Right kidney (tissue), 1 donor: ENCODE measurements around the gene CSNK2A1.
A peak's percentile ranks its signal among the peaks of the same experiment; 100 is the strongest.

Experiments
- DNase-seq: peaks from one replicate; pipeline ENCODE4 v3.0.0-alpha.2; 2016

Gene CSNK2A1

DNA sequence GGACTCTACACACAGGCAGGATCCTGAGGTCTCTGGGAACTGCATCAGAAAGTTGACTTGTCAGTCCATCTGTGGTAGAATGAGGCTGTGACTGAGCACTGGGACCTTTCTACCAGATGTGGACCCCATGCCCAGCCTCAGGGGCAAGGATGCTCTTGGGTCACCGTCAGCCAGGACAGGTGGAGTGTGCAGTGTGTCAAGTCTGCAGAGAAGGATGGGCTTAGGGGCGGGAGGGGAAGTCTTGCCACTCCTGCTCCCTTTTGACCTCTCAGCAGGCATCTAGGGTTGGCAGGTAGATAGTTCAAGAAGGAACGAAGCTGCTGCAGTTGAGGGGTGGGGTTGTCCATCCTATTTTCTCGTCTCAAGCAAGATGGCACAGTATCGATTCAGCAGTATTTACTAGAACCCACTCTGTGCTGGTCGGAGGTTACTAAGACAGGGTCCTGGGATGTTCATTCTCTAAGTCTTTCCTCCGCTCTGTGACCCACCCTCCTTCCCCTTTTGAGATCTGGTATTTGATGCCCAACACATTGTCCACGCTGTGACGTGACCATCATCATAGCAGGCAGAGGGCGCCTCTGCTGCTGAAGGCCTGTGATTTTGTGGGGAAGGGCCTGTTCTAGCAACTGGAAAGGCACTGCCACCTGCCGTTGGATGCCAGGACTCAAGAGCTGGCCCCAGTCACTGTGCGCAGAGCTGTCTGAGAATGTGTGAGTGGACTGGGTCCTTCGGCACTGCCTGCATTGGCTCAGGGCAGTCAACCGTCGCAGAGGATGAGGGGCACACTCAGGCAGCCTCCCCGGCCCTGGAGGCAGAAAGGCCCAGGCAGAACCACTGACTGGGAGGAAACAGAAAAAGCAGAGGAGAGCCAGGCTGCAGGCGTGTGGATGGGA, 112.3 kb downstream of the CSNK2A1 start:
- DNase-seq = peak; percentile 42

DNA sequence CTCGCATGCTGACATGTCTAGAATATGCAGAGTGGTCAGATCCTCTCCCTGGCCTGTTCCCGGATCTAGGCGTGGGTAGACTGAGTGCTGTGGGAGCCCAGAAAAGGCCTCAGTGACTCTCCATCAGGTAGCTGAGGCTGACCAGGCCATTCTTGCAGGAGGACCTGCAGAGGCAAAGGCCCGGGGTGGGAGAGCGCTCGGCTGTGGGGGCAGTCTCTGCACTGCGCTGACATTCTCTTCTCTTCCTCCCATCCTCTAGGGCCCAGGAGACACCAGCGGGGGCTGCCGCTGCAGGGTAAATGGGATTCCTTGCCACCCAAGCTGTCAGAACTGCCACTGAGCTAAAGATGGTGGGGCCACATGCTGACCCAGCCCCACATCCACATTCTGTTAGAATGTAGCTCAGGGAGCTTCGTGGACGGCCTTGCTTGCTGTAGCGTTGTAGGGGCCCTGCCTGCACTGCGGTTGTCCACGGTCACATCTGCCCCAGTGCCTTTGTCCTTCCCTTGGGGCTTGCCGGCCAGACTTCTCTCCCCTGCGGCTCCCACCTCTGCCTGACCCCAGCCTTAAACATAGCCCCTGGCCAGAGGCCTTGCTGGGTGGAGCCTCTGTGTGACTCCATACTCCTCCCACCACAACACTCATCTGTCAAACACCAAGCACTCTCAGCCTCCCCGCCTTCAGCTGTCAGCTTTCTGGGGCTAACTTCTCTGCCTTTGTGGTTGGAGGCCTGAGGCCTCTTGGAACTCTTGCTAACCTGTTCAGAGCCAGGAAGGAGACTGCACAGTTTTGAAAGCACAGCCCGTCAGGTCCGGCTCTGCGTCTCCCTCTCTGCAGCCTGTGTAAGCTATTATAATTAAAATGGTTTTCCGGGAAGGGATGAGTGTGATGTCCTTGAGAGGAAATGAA, 113.2 kb downstream of the CSNK2A1 start:
- no peak for DNase-seq

DNA sequence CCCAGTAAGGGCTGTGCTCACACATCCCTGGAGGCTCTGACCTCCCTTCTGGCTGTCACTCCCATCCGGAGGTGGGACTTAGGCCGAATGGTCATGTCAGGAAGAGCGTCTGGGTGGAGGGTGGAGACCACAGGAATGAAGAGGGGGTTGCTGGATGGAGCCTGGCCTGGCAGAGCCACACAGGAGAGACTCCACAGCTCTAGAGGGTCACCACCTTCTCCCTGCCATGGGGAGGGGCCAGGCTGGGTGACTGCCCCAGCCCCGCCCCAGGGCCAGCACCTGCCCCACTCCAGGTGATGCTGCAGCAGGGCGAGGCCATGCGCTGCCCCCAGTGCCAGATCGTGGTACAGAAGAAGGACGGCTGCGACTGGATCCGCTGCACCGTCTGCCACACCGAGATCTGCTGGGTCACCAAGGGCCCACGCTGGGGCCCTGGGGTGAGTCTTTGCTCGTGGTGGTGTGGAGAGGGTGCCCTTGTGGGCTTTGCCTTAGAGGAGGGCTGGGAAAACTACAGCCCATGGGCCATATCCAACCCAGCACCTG, 114.9 kb downstream of the CSNK2A1 start:
- DNase-seq = no peak

- no peak for DNase-seq
Observed at GRCh38 chr20:427849-428657, 115.5 kb downstream of the CSNK2A1 start.

DNA sequence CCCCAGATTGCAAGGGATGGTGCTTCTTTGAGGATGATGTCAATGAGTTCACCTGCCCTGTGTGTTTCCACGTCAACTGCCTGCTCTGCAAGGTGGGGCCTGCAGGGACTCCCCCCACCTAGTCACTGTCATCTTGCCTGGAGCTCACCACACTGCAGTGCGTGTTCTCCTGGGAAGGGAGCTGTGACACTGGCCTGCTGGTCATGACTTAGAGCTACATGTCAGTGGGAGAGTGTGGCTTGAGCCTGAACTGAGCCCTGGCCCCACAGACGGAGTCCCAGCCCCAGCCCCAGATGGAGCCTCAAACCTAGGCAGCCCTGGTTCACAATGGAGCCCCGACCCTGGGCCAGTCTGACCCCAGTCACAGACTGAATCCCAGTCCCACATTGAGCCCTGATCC, 116.2 kb downstream of the CSNK2A1 start:
- no peak for DNase-seq

- no peak for DNase-seq
Observed at GRCh38 chr20:426566-426965, 117.0 kb downstream of the CSNK2A1 start.
